Superior temporal gyrus (tissue), 1 donor: ENCODE data around the gene MEGF6.

ENCODE experiments used
- DNase-seq: peaks from one replicate; pipeline ENCODE4 v3.0.0-alpha.2; 2016; ENCODE audit errors: extremely low spot score

Gene MEGF6

DNA sequence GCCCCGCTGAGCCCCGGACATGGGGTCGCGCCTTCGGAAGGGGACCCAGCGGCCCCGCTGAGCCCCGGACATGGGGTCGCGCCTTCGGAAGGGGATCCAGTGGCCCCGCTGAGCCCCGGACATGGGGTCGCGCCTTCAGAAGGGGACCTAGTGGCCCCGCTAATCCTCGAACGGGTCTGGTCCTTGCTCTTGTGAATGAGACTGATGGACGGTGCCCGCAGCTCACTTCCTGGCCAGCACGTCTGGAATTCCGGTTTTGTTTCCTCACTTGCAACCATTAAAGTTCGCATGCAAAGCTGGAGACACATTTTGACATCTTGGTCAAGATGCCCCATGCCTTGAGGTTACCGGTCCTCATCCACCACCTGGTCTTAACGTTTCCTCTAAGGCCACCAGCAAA is 33.0 kb upstream of the MEGF6 start:
- DNase-seq, result no peak

- DNase-seq, result no peak
Measured at GRCh38 chr1:3642919-3643675, 31.8 kb upstream of the MEGF6 start.

- DNase-seq, result no peak
Measured at GRCh38 chr1:3641816-3642215, 30.5 kb upstream of the MEGF6 start.

- DNase-seq, result no peak
Measured at GRCh38 chr1:3641046-3641760, 29.9 kb upstream of the MEGF6 start.

DNA sequence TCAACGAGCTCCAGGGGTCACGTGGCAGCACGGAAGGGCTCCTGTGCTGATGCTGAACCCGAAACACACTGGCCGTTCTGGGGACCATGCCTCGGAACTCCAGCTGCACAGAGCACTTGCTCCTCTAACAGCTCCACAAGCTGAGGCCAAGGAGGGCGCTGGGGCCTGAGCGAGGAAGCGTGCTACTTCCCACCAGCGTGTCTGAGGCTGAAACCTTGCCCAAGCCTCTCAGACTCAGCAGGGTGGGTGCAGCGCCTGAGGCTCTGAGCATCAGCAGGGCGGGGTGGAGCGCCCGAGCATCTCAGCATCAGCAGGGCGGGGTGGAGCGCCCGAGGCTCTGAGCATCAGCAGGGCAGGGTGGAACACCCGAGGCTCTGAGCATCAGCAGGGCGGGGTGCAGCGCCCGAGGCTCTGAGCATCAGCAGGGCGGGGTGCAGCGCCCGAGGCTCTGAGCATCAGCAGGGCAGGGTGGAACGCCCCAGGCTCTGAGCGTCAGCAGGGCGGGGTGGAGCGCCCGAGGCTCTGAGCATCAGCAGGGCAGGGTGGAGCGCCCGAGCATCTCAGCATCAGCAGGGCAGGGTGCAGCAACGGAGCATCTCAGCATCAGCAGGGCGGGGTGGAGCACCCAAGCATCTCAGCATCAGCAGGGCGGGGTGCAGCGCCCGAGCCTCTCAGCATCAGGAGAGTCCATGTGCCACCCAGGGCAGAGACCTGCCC is 29.0 kb upstream of the MEGF6 start:
- no peak for DNase-seq

DNA sequence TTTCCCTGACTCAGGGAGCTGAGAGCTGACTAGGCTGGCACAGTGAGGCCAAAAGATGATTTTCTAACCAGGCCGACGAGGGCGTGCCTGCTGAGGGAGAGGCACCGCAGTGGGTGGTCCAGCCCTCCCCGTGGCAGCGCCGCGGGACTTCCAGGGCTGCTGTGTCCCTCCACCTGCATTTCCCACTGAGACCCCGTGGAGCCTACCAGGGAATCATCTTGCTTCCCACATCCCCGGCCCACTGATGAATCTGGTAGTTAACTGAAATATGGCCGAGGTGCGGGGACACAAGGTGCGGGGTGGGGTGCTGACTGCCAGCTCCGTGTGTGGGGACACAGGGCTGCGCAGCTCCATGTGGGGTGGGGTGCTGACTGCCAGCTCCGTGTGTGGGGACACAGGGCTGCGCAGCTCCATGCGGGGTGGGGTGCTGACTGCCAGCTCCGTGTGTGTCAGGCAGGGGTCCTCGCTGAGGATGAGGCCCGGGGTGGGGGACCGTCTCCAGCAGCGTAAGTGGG is 28.1 kb upstream of the MEGF6 start:
- no peak for DNase-seq

GRCh38 chr1:3638676-3639075 is 27.4 kb upstream of the MEGF6 start:
- no peak for DNase-seq

DNA sequence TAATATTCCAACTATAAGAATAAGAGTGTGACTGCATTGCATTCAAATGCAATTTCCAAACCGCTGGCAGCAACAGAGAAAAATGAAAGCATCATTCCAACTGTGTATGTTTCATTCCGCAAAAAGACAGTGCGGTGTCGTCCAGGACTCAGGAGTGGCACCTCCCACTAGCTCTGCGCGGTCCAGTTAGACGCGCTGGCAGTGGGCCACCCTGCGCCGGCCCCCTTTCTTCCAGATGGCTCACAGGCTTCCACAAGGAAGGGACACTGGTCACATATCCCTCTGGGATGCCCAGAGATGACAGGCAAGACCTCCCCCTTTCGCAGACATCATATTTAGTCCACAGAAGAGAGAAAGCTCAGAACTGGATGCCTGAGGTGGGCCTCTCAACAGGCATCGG is 26.7 kb upstream of the MEGF6 start:
- no peak for DNase-seq

DNA sequence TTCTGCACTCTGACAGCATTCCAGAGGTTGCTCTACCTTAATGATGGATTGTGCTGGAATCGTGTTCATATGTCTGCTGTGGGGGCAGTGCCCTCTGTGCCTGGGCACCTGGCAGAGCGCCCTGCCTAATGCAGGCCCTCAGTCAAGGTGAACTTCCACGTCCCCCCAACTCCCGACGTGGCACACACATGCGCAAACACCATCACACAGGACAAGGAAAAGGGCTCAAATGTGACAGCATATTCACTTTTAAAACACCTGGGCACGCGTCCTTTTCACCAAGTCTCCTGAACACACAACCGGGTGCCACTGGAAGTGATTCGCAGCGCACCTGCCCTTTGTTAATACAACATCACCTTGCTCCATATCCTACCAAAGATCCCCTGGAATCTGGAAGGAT is 25.2 kb upstream of the MEGF6 start:
- no peak for DNase-seq

DNA sequence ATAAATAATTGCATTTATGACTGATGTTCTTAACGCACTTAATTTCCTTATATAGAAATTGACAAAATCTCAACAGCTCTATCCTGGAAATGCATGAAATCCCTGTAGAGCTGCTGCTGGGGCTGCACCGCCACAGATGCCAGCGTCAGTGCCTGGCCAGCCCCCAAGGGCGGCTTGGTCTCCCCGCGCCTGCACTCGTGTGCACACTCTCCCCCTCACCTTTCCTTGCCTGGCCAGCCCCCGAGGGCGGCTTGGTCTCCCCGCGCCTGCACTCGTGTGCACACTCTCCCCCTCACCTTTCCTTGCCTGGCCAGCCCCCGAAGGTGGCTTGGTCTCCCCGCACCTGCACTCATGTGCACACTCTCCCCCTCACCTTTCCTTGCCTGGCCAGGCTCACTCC is 24.8 kb upstream of the MEGF6 start:
- no peak for DNase-seq

DNA sequence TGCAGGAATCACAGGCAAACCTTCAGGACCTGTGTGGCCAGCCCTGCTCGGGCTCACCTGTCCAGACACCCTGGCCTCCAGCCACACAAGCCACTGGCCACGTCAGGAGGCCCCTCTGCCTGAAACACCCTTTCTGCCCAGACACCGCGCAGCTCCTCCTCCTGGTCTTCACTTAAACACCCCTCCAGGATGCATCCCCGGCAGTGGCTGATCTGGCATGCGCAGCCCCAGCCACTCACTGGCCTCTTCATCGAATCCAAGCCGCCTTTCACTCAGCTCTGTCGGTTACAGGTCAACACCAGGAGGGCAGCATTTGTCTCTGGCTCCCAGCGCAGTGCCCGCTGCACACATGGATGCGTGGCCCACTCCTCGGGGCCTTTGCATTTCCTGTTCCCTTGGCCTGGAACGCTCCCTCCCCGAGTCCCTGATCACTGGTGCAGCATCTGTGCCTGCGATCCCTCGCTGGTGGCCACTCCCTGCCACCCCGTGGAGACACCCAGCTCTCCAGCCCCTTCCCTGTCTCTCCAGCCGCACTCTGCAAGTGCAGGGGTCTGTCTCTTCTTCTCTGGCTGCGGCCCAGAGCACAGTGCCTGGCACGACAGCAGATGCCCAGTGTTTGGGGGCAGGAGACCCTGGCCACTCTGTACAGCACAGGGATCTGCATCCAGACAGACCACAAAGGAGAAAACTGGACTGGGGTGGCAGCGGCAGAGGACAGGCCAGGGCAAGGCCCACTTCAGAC is 22.9 kb upstream of the MEGF6 start:
- no peak for DNase-seq

- no peak for DNase-seq
Measured at GRCh38 chr1:3633344-3634058, 22.2 kb upstream of the MEGF6 start.

GRCh38 chr1:3632716-3633343 is 21.5 kb upstream of the MEGF6 start:
- no peak for DNase-seq

GRCh38 chr1:3632298-3632697 is 21.0 kb upstream of the MEGF6 start:
- DNase-seq, result no peak

- DNase-seq, result no peak
Measured at GRCh38 chr1:3631320-3632260, 20.3 kb upstream of the MEGF6 start.

DNA sequence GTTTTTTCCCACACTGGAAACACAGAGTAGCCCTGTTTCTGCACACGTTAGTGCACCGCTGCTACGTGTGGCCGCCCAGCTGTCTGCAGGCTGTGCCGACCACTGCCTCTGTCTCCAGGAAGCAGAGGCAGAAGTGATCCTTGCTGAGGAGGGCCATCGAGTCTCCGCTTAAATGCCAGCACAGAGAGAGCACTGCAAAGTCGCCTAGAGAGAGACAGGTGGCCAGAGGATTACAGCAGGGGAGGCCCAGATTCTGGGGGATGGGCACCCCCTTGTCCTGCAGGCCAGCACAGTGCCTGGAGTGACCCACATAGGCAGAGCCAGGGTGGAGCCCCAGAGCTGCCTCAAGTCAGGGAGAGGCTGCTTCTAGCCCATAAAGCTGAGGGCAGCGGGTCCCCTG is 19.6 kb upstream of the MEGF6 start:
- no peak for DNase-seq

- DNase-seq, result no peak
Measured at GRCh38 chr1:3630161-3630611, 18.9 kb upstream of the MEGF6 start.

DNA sequence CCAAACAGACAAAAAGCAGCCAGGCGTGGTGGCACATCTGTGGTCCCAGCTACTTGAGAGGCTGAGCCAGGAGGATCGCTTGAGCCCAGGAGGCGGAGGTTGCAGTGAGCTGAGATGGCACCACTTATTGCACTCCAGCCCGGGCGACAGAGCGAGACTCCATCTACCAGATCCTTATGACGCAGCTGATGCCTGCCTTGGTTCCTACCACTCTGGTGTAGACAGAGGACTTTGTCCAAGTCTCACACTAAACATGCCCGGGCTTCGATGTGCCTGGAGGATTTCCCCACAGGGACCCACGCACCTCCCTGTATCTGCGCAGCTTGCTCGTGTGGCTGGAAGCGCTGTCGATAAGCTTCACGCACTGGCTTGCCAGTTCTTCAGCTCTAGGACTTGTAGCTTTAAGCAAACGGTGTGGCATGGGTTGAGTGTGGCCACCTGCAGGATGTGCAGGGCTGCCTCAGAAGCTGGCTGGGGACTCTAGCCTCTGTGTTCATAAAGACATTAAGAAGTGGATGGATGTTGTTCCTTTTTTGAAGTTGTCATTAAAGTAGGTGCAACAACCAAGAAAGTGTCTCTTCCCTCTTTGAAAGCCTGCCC is 18.4 kb upstream of the MEGF6 start:
- no peak for DNase-seq

GRCh38 chr1:3628445-3628844 is 17.1 kb upstream of the MEGF6 start:
- no peak for DNase-seq
